Smooth muscle cell (in vitro differentiated cells): Measurements from ENCODE around the gene SLC15A1. TPM values are rescaled to one million over a fixed set of nuclear protein-coding genes. Genes with fewer than 3 reads are reported as not detected.

Source experiments
- DNase-seq: peaks from one replicate; lab custom pipeline; 2025; ENCODE audit not compliant: unreplicated experiment; lab: John Stamatoyannopoulos, UW
- H2AFZ ChIP-seq: fragments of 200-600 bp; sonication (generic); 2 replicates; pipeline ENCODE4 v1.6.0; 2016; ENCODE audit warnings: antibody characterized with exemption, low read depth, mild to moderate bottlenecking
- H3F3A ChIP-seq: fragments of 200-600 bp; sonication (generic); 2 replicates; pipeline ENCODE4 v1.6.0; 2017; ENCODE audit warnings: antibody characterized with exemption, low read depth
- H3K27ac ChIP-seq: fragments of 200-600 bp; sonication (generic); 2 replicates; pipeline ENCODE4 v1.5.1; 2016; ENCODE audit warnings: low read depth, mild to moderate bottlenecking
- H3K27me3 ChIP-seq: fragments of 200-600 bp; sonication (generic); 2 replicates; pipeline ENCODE4 v1.6.1; 2016; ENCODE audit warnings: low read depth, mild to moderate bottlenecking
- H3K36me3 ChIP-seq: fragments of 200-600 bp; sonication (generic); 2 replicates; pipeline ENCODE4 v1.5.1; 2016; ENCODE audit warnings: low read depth
- H3K4me1 ChIP-seq: fragments of 200-600 bp; sonication (generic); 2 replicates; pipeline ENCODE4 v1.5.1; 2016; ENCODE audit warnings: low read depth
- H3K4me2 ChIP-seq: fragments of 200-600 bp; sonication (generic); 2 replicates; pipeline ENCODE4 v1.6.0; 2016; ENCODE audit warnings: mild to moderate bottlenecking
- H3K4me3 ChIP-seq: fragments of 200-600 bp; sonication (generic); 2 replicates; pipeline ENCODE4 v1.5.1; 2016; ENCODE audit warnings: mild to moderate bottlenecking
- H3K79me2 ChIP-seq: fragments of 200-600 bp; sonication (generic); 2 replicates; pipeline ENCODE4 v1.6.0; 2016; ENCODE audit warnings: low read depth, mild to moderate bottlenecking
- H3K9ac ChIP-seq: fragments of 200-600 bp; sonication (generic); 2 replicates; pipeline ENCODE4 v1.6.0; 2016; ENCODE audit warnings: low read depth
- H3K9me3 ChIP-seq: fragments of 200-600 bp; sonication (generic); replicated peaks from 2 replicates; pipeline ENCODE4 v1.5.1; 2016; ENCODE audit warnings: low read depth
- H4K20me1 ChIP-seq: fragments of 200-600 bp; sonication (generic); 2 replicates; pipeline ENCODE4 v1.6.0; 2016; ENCODE audit warnings: low read depth
- WGBS: methylation state at CpG from one replicate; pipeline ENCODE4 v1.1.7; 2016; ENCODE audit warnings: low lambda C conversion rate; 5-methylcytosine and 5-hydroxymethylcytosine counted together
- polyA plus RNA-seq: library from polyadenylated mRNA; unstranded; fragments of >200 nt; fragmentation: Nextera tagmentation; extraction: Ambion mirVana; gene quantifications from 2 replicates; pipeline ENCODE4 v1.2.1, GENCODE V29; 2016
- total RNA-seq: library from RNA; depleted of rRNA; stranded (reverse); fragments of >200 nt; gene quantifications from 2 replicates; pipeline ENCODE4 v1.2.3, GENCODE V29; 2014
- TF ChIP-seq, protein P1 (sequence below): fragments of 200-600 bp; sonication (generic); IDR thresholded peaks from 2 replicates; pipeline ENCODE4 v1.5.1; 2017; ENCODE audit warnings: borderline replicate concordance, mild to moderate bottlenecking, antibody characterized with exemption; ENCODE audit not compliant: insufficient read depth, poor library complexity, severe bottlenecking

Gene SLC15A1
- total and polyA plus RNA-seq, 2 experiments from 2014 or later = 0.13 to 0.31 TPM

DNA sequence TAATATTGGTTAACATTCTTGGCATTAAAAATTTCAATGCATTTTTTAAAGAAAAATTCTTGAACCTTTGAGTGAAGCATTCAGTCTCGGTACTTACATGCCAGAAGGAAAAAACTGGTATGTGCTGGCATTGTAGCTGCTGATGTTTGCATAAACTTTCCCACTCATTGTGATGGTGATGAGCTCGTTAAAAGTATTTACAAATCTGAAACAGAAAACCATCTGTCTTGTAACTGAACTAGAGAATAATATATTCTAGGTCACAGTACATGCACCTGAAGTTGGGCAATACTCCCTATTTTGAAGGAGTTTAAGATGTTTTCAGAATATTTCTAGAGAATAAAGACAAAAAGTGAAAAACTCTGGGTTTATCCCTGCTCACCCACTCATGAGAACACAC is 64.1 kb downstream of the SLC15A1 start:
- Histone ChIP-seq H3K4me3 (no peak overlapping the region), H3F3A (no peaks in the 10 kb centered on the region), H2AFZ (no peak overlapping the region), H3K36me3 (no peaks in the 10 kb centered on the region), H3K27me3 (no peaks in the 10 kb centered on the region), H3K4me1 (peaks cover 1% of the 10 kb centered on the region), H3K27ac (no peak overlapping the region), H3K9me3 (no peaks in the 10 kb centered on the region), H3K4me2 (no peak overlapping the region), H3K79me2 (no peaks in the 10 kb centered on the region), H3K9ac (no peak overlapping the region), H4K20me1 (no peaks in the 10 kb centered on the region)
- no peak for DNase-seq
- TF ChIP-seq, protein P1, sequence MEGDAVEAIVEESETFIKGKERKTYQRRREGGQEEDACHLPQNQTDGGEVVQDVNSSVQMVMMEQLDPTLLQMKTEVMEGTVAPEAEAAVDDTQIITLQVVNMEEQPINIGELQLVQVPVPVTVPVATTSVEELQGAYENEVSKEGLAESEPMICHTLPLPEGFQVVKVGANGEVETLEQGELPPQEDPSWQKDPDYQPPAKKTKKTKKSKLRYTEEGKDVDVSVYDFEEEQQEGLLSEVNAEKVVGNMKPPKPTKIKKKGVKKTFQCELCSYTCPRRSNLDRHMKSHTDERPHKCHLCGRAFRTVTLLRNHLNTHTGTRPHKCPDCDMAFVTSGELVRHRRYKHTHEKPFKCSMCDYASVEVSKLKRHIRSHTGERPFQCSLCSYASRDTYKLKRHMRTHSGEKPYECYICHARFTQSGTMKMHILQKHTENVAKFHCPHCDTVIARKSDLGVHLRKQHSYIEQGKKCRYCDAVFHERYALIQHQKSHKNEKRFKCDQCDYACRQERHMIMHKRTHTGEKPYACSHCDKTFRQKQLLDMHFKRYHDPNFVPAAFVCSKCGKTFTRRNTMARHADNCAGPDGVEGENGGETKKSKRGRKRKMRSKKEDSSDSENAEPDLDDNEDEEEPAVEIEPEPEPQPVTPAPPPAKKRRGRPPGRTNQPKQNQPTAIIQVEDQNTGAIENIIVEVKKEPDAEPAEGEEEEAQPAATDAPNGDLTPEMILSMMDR = no peak
- WGBS = 36% methylated on average over 2 of the region's 2 CpGs

DNA sequence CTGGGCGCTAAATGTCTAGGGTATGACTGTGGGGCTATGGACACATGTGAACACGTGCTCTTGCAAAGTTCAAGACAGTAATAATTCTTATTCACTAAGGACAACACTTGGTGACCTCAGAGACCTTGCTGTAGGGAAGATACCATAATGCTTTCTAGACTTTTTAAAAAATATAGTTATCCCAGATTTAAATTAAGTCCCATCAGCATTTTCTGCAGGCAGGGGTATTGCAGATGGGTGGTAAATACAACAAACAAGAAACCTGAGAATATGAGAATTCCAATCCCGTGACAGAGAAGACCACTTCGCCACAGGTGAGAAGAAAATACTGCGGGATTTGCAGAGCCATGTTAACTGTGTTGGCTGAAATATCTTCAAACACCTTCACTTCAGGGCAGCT is 65.2 kb downstream of the SLC15A1 start:
- no peaks in the 10 kb centered on the region for H4K20me1 ChIP-seq
- DNase-seq = no peak
- no peaks in the 10 kb centered on the region for H3K4me1 ChIP-seq
- H2AFZ ChIP-seq = no peak overlapping the region
- H3K36me3 ChIP-seq = no peaks in the 10 kb centered on the region
- TF ChIP-seq, protein P1 = no peak
- H3K4me2 ChIP-seq = no peak overlapping the region
- 85% methylated on average over 5 of the region's 5 CpGs for WGBS
- no peak overlapping the region for H3K4me3 ChIP-seq
- H3K79me2 ChIP-seq = no peaks in the 10 kb centered on the region
- no peaks in the 10 kb centered on the region for H3K27me3 ChIP-seq
- no peaks in the 10 kb centered on the region for H3F3A ChIP-seq
- H3K27ac ChIP-seq = no peak overlapping the region
- no peaks in the 10 kb centered on the region for H3K9me3 ChIP-seq
- H3K9ac ChIP-seq = no peak overlapping the region

DNA sequence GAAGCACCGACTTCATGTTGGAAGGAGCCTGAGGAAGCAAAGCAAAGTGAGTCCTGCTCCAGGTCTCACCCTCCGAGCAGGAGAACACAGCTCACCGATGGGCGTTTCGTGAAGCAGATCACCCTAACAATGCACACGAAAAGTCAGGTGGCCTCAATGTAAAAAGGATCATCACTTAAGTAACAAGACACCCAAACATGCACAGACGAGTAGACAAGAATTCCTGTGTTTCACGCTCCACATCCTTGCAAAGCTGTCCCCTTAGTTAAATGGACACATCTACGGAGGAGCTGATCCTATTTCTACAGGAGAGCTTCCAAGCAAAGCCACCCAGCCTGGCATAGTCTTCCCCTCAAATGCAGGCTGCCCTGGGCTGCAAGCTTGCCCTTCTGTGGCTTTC is 66.2 kb downstream of the SLC15A1 start:
- no peaks in the 10 kb centered on the region for H4K20me1 ChIP-seq
- no peak overlapping the region for H3K9ac ChIP-seq
- H3K27me3 ChIP-seq = no peaks in the 10 kb centered on the region
- H3K9me3 ChIP-seq = no peaks in the 10 kb centered on the region
- WGBS = 88% methylated on average over 9 of the region's 9 CpGs
- no peak overlapping the region for H2AFZ ChIP-seq
- H3K79me2 ChIP-seq = no peaks in the 10 kb centered on the region
- H3K4me2 ChIP-seq = no peak overlapping the region
- no peaks in the 10 kb centered on the region for H3K4me1 ChIP-seq
- DNase-seq = no peak
- TF ChIP-seq, protein P1 = no peak
- no peaks in the 10 kb centered on the region for H3K36me3 ChIP-seq
- no peaks in the 10 kb centered on the region for H3F3A ChIP-seq
- H3K4me3 ChIP-seq = no peak overlapping the region
- H3K27ac ChIP-seq = no peak overlapping the region

DNA sequence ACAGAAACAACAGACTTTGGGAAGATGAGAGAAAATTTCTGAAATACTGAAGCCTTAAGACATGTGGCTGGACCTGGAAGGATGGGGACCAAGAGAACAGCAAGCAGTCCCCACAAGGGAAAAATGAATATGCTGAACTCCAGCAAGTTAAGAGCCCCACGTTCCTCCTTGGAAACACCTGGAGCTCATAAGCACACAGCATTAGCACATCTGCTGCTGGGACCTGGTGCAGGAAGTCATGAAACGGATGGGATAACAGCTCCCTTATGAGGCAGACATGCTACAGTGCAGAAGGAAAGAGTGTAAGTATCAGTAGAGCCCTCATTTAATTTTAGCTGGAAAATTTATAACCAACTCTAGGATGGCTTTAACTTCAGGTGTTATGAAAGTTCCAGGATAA is 67.3 kb downstream of the SLC15A1 start:
- Histone ChIP-seq H3K4me2 (no peak overlapping the region), H3K36me3 (no peaks in the 10 kb centered on the region), H3K9ac (no peak overlapping the region), H3K79me2 (no peaks in the 10 kb centered on the region), H3K27me3 (no peaks in the 10 kb centered on the region), H2AFZ (no peak overlapping the region), H3F3A (no peaks in the 10 kb centered on the region), H3K27ac (no peak overlapping the region), H3K4me1 (no peaks in the 10 kb centered on the region), H3K9me3 (no peaks in the 10 kb centered on the region), H3K4me3 (no peak overlapping the region), H4K20me1 (no peaks in the 10 kb centered on the region)
- TF ChIP-seq, protein P1 = no peak
- 69% methylated on average over 2 of the region's 2 CpGs for WGBS
- DNase-seq = no peak
